Fibroblast of lung (primary cell): ENCODE measurements around the gene EPAS1.

Source experiments
- EZH2 ChIP-seq: IDR thresholded peaks from 2 replicates; pipeline ENCODE4 v1.5.1; 2012; ENCODE audit warnings: low read length, control low read depth, mild to moderate bottlenecking; ENCODE audit errors: missing control alignments
- TF ChIP-seq, protein P1 (sequence below), 2 donors: IDR thresholded peaks in 1 of 2; conservative IDR thresholded peaks in 1 of 2; 1 replicate in 1 of 2; 2 replicates in 1 of 2; pipeline ENCODE4 v1.5.1; 2011 to 2012; ENCODE audit warnings: low read length in 2 of 2, control low read depth in 1 of 2, inconsistent platforms in 1 of 2, low read depth in 1 of 2, mild to moderate bottlenecking in 1 of 2

DNA sequence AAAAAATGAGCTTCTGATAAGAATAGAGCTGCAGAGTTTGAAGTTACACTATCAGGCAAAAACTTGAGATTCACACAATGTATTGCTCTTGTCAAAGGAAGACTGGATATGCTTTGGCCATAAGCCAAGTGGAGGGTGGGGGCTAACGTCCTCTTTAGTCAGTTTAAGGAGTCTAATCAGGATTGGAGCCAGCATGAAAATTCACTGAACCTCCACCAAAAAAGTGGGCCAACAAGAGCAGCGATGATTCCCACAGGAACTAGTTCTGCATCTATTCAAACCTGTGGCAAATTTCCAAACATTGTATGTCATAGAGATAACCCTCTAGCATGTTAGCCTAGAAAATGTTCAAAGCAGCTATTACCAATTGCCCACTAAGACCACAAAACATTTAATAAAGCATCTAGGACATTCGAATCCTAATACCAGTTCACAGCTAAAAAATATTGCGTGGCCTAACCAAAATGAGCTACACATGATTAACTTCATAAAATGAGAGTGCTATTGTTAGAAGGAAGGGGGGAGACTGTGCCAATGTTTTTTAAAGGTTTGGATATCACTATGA is 138.7 kb downstream of the EPAS1 start:
- TF ChIP-seq, protein P1, sequence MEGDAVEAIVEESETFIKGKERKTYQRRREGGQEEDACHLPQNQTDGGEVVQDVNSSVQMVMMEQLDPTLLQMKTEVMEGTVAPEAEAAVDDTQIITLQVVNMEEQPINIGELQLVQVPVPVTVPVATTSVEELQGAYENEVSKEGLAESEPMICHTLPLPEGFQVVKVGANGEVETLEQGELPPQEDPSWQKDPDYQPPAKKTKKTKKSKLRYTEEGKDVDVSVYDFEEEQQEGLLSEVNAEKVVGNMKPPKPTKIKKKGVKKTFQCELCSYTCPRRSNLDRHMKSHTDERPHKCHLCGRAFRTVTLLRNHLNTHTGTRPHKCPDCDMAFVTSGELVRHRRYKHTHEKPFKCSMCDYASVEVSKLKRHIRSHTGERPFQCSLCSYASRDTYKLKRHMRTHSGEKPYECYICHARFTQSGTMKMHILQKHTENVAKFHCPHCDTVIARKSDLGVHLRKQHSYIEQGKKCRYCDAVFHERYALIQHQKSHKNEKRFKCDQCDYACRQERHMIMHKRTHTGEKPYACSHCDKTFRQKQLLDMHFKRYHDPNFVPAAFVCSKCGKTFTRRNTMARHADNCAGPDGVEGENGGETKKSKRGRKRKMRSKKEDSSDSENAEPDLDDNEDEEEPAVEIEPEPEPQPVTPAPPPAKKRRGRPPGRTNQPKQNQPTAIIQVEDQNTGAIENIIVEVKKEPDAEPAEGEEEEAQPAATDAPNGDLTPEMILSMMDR (conservative IDR thresholded peaks at IDR 0.05 in 1 of 2, IDR thresholded peaks at IDR 0.05 in 1 of 2; ENCODE audit: low read depth in 1 of 2, low read length in 2 of 2) = no peak
- no peak for TF ChIP-seq EZH2
